A549 (cell line): ENCODE results near the gene NSD2.
"Not testable (repeated sequence)": the region's sequence is repeated elsewhere in the genome, so short reads cannot be mapped to it uniquely, and the experiment has no call there.

ENCODE experiments used
- CEBPB ChIP-seq, 2 experiments: fragments of >200 bp in 1 of 2; sonication (Bioruptor Twin) in 1 of 2; formaldehyde crosslinking in 1 of 2; IDR thresholded peaks; 2 replicates each; pipeline ENCODE4 v1.6.1; 2012 to 2016
- EHF ChIP-seq: fragments of 250-450 bp; sonication (Bioruptor Pico); IDR thresholded peaks from 2 replicates; pipeline ENCODE4 v1.5.0; 2020; ENCODE audit warnings: mild to moderate bottlenecking
- EP300 ChIP-seq, 2 experiments: fragments of >200 bp; sonication (Bioruptor Twin); formaldehyde crosslinking; IDR thresholded peaks; 2 replicates in 1 of 2; 3 replicates in 1 of 2; pipeline ENCODE4 v1.6.1; 2016 to 2017
- JUN ChIP-seq, 2 experiments: fragments of >200 bp; sonication (Bioruptor Twin); formaldehyde crosslinking; IDR thresholded peaks; 2 replicates in 1 of 2; 3 replicates in 1 of 2; pipeline ENCODE4 v1.6.1; 2016 to 2017
- MAX ChIP-seq: IDR thresholded peaks from 2 replicates; pipeline ENCODE4 v1.6.1; 2012
- NFE2L2 ChIP-seq: fragments of 150-350 bp; conservative IDR thresholded peaks from 2 replicates; pipeline ENCODE4 v1.6.1; 2014; ENCODE audit warnings: low read length
- POLR2AphosphoS2 ChIP-seq: conservative IDR thresholded peaks from 2 replicates; pipeline ENCODE4 v1.6.1; 2012; ENCODE audit warnings: low read length, improper control_type of control experiment, inconsistent platforms
- REST ChIP-seq: fragments of 200-600 bp; sonication (generic); IDR thresholded peaks from 2 replicates; pipeline ENCODE4 v1.6.1; 2016; ENCODE audit warnings: antibody characterized with exemption, mild to moderate bottlenecking, moderate library complexity
- RNF2 ChIP-seq: fragments of 200-600 bp; sonication (generic); IDR thresholded peaks from 2 replicates; pipeline ENCODE4 v1.6.1; 2016; ENCODE audit warnings: low read depth, mild to moderate bottlenecking, antibody characterized with exemption, moderate library complexity, borderline replicate concordance
- SMC3 ChIP-seq: fragments of >200 bp; sonication (Bioruptor Twin); formaldehyde crosslinking; IDR thresholded peaks from 3 replicates; pipeline ENCODE4 v1.6.1; 2018; ENCODE audit warnings: inconsistent platforms
- TF ChIP-seq, protein P1 (sequence below): fragments of 150-350 bp; IDR thresholded peaks from 2 replicates; pipeline ENCODE4 v1.6.1; 2014; ENCODE audit warnings: low read depth, mild to moderate bottlenecking, low read length
- TF ChIP-seq, protein P2 (sequence below): fragments of >200 bp; sonication (Bioruptor Twin); formaldehyde crosslinking; IDR thresholded peaks from 3 replicates; pipeline ENCODE4 v1.5.1; 2016
- TF ChIP-seq, protein P3 (sequence below): fragments of >200 bp; sonication (Bioruptor Twin); formaldehyde crosslinking; IDR thresholded peaks from 3 replicates; pipeline ENCODE4 v1.6.1; 2016

DNA sequence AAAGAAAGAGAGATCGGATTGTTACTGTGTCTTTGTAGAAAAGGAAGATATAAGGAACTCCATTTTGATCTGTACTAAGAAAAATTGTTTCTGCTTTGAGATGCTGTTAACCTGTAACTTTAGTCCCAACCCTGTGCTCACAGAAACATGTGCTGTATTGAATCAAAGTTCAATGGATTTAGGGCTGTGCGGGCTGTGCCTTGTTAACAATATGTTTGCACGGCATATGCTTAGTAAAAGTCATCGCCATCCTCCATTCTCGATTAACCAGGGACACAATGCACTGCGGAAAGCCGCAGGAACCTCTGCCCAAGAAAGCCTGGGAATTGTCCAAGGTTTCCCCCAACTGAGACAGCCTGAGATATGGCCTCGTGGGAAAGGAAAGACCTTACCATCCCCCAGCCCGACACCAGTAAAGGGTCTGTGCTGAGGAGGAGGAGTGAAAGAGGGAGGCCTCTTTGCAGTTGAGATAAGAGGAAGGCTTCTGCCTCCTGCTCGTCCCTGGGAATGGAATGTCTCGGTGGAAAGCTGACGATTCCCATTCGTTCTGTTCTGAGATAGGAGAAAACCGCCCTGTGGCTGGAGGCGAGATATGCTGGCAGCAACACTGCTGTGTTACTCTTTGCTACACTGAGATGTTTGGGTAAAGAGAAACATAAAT, 150.3 kb downstream of the NSD2 start:
- TF ChIP-seq REST; EP300 (IDR thresholded peaks at IDR 0.05); MAX; EHF (CRISPR knock-in tag); NFE2L2; POLR2AphosphoS2; CEBPB (IDR thresholded peaks at IDR 0.05); JUN (IDR thresholded peaks at IDR 0.05); RNF2; SMC3: not testable (repeated sequence)
- TF ChIP-seq, protein P1, sequence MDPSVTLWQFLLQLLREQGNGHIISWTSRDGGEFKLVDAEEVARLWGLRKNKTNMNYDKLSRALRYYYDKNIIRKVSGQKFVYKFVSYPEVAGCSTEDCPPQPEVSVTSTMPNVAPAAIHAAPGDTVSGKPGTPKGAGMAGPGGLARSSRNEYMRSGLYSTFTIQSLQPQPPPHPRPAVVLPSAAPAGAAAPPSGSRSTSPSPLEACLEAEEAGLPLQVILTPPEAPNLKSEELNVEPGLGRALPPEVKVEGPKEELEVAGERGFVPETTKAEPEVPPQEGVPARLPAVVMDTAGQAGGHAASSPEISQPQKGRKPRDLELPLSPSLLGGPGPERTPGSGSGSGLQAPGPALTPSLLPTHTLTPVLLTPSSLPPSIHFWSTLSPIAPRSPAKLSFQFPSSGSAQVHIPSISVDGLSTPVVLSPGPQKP: not testable (repeated sequence)
- TF ChIP-seq, protein P2, sequence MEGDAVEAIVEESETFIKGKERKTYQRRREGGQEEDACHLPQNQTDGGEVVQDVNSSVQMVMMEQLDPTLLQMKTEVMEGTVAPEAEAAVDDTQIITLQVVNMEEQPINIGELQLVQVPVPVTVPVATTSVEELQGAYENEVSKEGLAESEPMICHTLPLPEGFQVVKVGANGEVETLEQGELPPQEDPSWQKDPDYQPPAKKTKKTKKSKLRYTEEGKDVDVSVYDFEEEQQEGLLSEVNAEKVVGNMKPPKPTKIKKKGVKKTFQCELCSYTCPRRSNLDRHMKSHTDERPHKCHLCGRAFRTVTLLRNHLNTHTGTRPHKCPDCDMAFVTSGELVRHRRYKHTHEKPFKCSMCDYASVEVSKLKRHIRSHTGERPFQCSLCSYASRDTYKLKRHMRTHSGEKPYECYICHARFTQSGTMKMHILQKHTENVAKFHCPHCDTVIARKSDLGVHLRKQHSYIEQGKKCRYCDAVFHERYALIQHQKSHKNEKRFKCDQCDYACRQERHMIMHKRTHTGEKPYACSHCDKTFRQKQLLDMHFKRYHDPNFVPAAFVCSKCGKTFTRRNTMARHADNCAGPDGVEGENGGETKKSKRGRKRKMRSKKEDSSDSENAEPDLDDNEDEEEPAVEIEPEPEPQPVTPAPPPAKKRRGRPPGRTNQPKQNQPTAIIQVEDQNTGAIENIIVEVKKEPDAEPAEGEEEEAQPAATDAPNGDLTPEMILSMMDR: not testable (repeated sequence)
- TF ChIP-seq, protein P3, sequence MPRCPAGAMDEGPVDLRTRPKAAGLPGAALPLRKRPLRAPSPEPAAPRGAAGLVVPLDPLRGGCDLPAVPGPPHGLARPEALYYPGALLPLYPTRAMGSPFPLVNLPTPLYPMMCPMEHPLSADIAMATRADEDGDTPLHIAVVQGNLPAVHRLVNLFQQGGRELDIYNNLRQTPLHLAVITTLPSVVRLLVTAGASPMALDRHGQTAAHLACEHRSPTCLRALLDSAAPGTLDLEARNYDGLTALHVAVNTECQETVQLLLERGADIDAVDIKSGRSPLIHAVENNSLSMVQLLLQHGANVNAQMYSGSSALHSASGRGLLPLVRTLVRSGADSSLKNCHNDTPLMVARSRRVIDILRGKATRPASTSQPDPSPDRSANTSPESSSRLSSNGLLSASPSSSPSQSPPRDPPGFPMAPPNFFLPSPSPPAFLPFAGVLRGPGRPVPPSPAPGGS: not testable (repeated sequence)
